ENCODE results near the gene TMEM59.
"Not testable (repeated sequence)": the region's sequence is repeated elsewhere in the genome, so short reads cannot be mapped to it uniquely, and the experiment has no call there.

TMEM59 gene

GRCh38 chr1:54007613-54008012 lies 45.4 kb downstream of the TMEM59 start:
- WGBS (ENCODE audit: extremely low coverage, insufficient coverage, insufficient read length) = no CpG with 5 or more reads among the region's 4 CpGs
- no peaks in the 10 kb centered on the region for H3K79me1 ChIP-seq (ENCODE audit: low read length)

GRCh38 chr1:54006508-54006907 lies 46.5 kb downstream of the TMEM59 start:
- Histone ChIP-seq H3K36me3 (ENCODE audit: control insufficient read depth in 1 of 2, insufficient read depth in 2 of 2, low read length in 2 of 2) (no peaks in the 10 kb centered on the region), H3K23ac (ENCODE audit: low read length) (no peak overlapping the region), H3K14ac (ENCODE audit: low read length) (no peak overlapping the region), H3K27ac (ENCODE audit: low read depth, low read length) (no peak overlapping the region), H3K79me1 (ENCODE audit: low read length) (no peaks in the 10 kb centered on the region), H3K4me3 (ENCODE audit: low read depth, low read length) (no peak overlapping the region), H3K18ac (ENCODE audit: low read length) (no peak overlapping the region), H4K8ac (ENCODE audit: low read depth, low read length) (no peak overlapping the region), H3K9me3 (ENCODE audit: insufficient read depth, low read depth, low read length) (peaks cover 4% of the 10 kb centered on the region), H3K27me3 (ENCODE audit: insufficient read depth, low read length) (no peaks in the 10 kb centered on the region), H4K91ac (ENCODE audit: low read depth, low read length) (no peak overlapping the region), H2BK12ac (ENCODE audit: low read length) (no peak overlapping the region), H3K4me1 (ENCODE audit: control insufficient read depth in 1 of 2, insufficient read depth in 2 of 2, low read length in 2 of 2) (peaks cover 0 to 3% of the 10 kb centered on the region in 2 experiments), H2BK5ac (ENCODE audit: low read depth, low read length, poor library complexity) (no peak overlapping the region), H3K9ac (ENCODE audit: low read length) (no peak overlapping the region), H4K12ac (ENCODE audit: low read depth, low read length) (no peak overlapping the region), H2AK5ac (ENCODE audit: low read length) (no peak overlapping the region), H2AFZ (ENCODE audit: insufficient read depth, low read length, poor library complexity) (no peak overlapping the region), H3K79me2 (ENCODE audit: control insufficient read depth, insufficient read depth, low read length, poor library complexity) (no peaks in the 10 kb centered on the region), H3K4ac (ENCODE audit: low read depth, low read length) (no peak overlapping the region), H3K4me2 (ENCODE audit: low read length) (no peak overlapping the region), H2BK120ac (ENCODE audit: insufficient read depth, low read length, poor library complexity) (no peak overlapping the region)
- no CpG with 5 or more reads among the region's 4 CpGs for WGBS (ENCODE audit: extremely low coverage, insufficient coverage, insufficient read length)
- no peak for DNase-seq

More at GRCh38 chr1:54007613-54008012, 45.4 kb downstream of the TMEM59 start:
- Histone ChIP-seq H3K4me3 (ENCODE audit: low read depth, low read length) (no peak overlapping the region), H2BK12ac (ENCODE audit: low read length) (no peak overlapping the region), H4K8ac (ENCODE audit: low read depth, low read length) (no peak overlapping the region), H3K14ac (ENCODE audit: low read length) (no peak overlapping the region), H3K27ac (ENCODE audit: low read depth, low read length) (no peak overlapping the region), H4K91ac (ENCODE audit: low read depth, low read length) (no peak overlapping the region), H4K12ac (ENCODE audit: low read depth, low read length) (no peak overlapping the region), H3K9me3 (ENCODE audit: insufficient read depth, low read depth, low read length) (peaks cover 4% of the 10 kb centered on the region), H3K18ac (ENCODE audit: low read length) (no peak overlapping the region), H2BK5ac (ENCODE audit: low read depth, low read length, poor library complexity) (no peak overlapping the region), H2AFZ (ENCODE audit: insufficient read depth, low read length, poor library complexity) (no peak overlapping the region), H3K79me2 (ENCODE audit: control insufficient read depth, insufficient read depth, low read length, poor library complexity) (no peaks in the 10 kb centered on the region), H3K23ac (ENCODE audit: low read length) (no peak overlapping the region), H3K36me3 (ENCODE audit: control insufficient read depth in 1 of 2, insufficient read depth in 2 of 2, low read length in 2 of 2) (no peaks in the 10 kb centered on the region), H2BK120ac (ENCODE audit: insufficient read depth, low read length, poor library complexity) (no peak overlapping the region), H3K4me2 (ENCODE audit: low read length) (no peak overlapping the region), H2AK5ac (ENCODE audit: low read length) (no peak overlapping the region), H3K27me3 (ENCODE audit: insufficient read depth, low read length) (no peaks in the 10 kb centered on the region), H3K4me1 (ENCODE audit: control insufficient read depth in 1 of 2, insufficient read depth in 2 of 2, low read length in 2 of 2) (peaks cover 0 to 3% of the 10 kb centered on the region in 2 experiments), H3K4ac (ENCODE audit: low read depth, low read length) (no peak overlapping the region), H3K9ac (ENCODE audit: low read length) (no peak overlapping the region)
- no peak for DNase-seq

DNA sequence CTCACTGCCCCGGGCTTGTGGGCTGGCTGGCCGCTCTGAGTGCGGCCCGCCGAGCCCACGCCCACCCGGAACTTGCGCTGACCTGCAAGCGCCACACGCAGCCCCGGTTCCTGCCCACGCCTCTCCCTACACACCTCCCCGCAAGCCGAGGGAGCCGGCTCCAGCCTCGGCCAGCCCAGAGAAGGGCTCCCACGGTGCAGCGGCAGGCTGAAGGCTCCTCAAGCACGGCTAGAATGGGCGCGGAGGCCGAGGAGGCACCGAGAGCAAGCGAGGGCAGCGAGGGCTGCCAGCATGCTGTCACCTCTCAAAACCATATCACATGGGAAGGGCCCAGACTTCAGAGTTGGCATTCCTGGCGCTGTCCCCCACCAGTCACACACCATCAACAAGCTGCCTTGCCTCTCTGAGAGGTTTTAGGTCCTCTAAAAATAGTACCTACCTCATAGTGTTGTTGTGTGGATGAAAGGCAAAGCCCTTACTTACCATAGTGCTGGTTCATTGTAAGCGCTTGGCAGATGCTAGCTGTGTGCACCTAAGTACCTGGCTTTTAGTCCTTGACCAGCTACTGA lies 48.4 kb downstream of the TMEM59 start:
- Histone ChIP-seq H2BK12ac (ENCODE audit: low read length) (no peak overlapping the region), H3K36me3 (ENCODE audit: control insufficient read depth in 1 of 2, insufficient read depth in 2 of 2, low read length in 2 of 2) (no peaks in the 10 kb centered on the region), H3K9ac (ENCODE audit: low read length) (no peak overlapping the region), H3K4ac (ENCODE audit: low read depth, low read length) (no peak overlapping the region), H2BK5ac (ENCODE audit: low read depth, low read length, poor library complexity) (no peak overlapping the region), H3K14ac (ENCODE audit: low read length) (no peak overlapping the region), H4K8ac (ENCODE audit: low read depth, low read length) (no peak overlapping the region), H3K27me3 (ENCODE audit: insufficient read depth, low read length) (no peaks in the 10 kb centered on the region), H3K27ac (ENCODE audit: low read depth, low read length) (no peak overlapping the region), H2BK120ac (ENCODE audit: insufficient read depth, low read length, poor library complexity) (no peak overlapping the region), H4K12ac (ENCODE audit: low read depth, low read length) (no peak overlapping the region), H4K91ac (ENCODE audit: low read depth, low read length) (no peak overlapping the region), H3K4me3 (ENCODE audit: low read depth, low read length) (no peak overlapping the region), H3K9me3 (ENCODE audit: insufficient read depth, low read depth, low read length) (peaks cover 4% of the 10 kb centered on the region), H3K79me1 (ENCODE audit: low read length) (no peaks in the 10 kb centered on the region), H3K23ac (ENCODE audit: low read length) (no peak overlapping the region), H3K4me1 (ENCODE audit: control insufficient read depth in 1 of 2, insufficient read depth in 2 of 2, low read length in 2 of 2) (peaks cover 0 to 3% of the 10 kb centered on the region in 2 experiments), H2AFZ (ENCODE audit: insufficient read depth, low read length, poor library complexity) (no peak overlapping the region), H3K79me2 (ENCODE audit: control insufficient read depth, insufficient read depth, low read length, poor library complexity) (no peaks in the 10 kb centered on the region), H3K18ac (ENCODE audit: low read length) (no peak overlapping the region), H3K4me2 (ENCODE audit: low read length) (no peak overlapping the region), H2AK5ac (ENCODE audit: low read length) (no peak overlapping the region)
- no peak for DNase-seq
- no CpG with 5 or more reads among the region's 27 CpGs for WGBS (ENCODE audit: extremely low coverage, insufficient coverage, insufficient read length)

DNA sequence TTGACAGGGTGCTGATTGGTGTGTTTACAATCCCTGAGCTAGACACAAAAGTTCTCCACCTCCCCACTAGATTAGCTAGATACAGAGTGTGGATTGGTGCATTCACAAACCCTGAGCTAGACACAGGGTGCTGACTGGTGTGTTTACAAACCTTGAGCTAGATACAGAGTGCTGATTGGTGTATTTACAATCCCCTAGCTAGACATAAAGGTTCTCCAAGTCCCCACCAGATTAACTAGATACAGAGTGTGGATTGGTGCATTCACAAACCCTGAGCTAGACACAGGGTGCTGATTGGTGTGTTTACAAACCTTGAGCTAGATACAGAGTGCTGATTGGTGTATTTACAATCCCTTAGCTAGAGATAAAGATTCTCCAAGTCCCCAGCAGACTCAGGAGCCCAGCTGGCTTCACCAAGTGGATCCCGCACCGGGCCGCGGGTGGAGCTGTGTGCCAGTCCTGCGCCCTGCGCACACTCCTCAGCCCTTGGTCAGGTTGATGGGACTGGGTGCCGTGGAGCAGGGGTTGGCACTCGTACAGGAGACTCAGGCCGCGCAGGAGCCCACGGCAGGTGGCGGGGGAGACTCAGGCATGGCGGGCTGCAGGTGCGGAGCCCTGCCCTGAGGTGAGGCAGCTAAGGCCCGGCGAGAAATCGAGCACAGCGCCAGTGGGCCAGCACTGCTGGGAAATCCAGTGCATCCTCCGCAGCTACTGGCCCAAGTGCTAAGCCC lies 49.1 kb downstream of the TMEM59 start:
- H3K4ac ChIP-seq (ENCODE audit: low read depth, low read length); H3K79me1 ChIP-seq (ENCODE audit: low read length); H3K79me2 ChIP-seq (ENCODE audit: control insufficient read depth, insufficient read depth, low read length, poor library complexity); H3K4me1 ChIP-seq (ENCODE audit: control insufficient read depth in 1 of 2, insufficient read depth in 2 of 2, low read length in 2 of 2); H4K8ac ChIP-seq (ENCODE audit: low read depth, low read length); H2BK5ac ChIP-seq (ENCODE audit: low read depth, low read length, poor library complexity); H2AFZ ChIP-seq (ENCODE audit: insufficient read depth, low read length, poor library complexity); H3K14ac ChIP-seq (ENCODE audit: low read length); H3K9ac ChIP-seq (ENCODE audit: low read length); H3K9me3 ChIP-seq (ENCODE audit: insufficient read depth, low read depth, low read length); H3K4me2 ChIP-seq (ENCODE audit: low read length); H2AK5ac ChIP-seq (ENCODE audit: low read length); H4K91ac ChIP-seq (ENCODE audit: low read depth, low read length); H3K27ac ChIP-seq (ENCODE audit: low read depth, low read length); H3K27me3 ChIP-seq (ENCODE audit: insufficient read depth, low read length); H3K23ac ChIP-seq (ENCODE audit: low read length); H3K4me3 ChIP-seq (ENCODE audit: low read depth, low read length); H2BK120ac ChIP-seq (ENCODE audit: insufficient read depth, low read length, poor library complexity); H4K12ac ChIP-seq (ENCODE audit: low read depth, low read length); DNase-seq; H2BK12ac ChIP-seq (ENCODE audit: low read length); H3K18ac ChIP-seq (ENCODE audit: low read length); H3K36me3 ChIP-seq (ENCODE audit: control insufficient read depth in 1 of 2, insufficient read depth in 2 of 2, low read length in 2 of 2): not testable (repeated sequence)
- no CpG with 5 or more reads among the region's 19 CpGs for WGBS (ENCODE audit: extremely low coverage, insufficient coverage, insufficient read length)
